Activated CD8-positive, alpha-beta T cell treated with anti-CD3 and anti-CD28 coated beads, Interleukin-2, amount 10 ng/mL, durations not matched to agents 7 days and 5 days (primary cell): ENCODE results near the gene COL12A1. TPM values are rescaled to one million over a fixed set of nuclear protein-coding genes. Genes with fewer than 3 reads are reported as not detected.

Source experiments
- ATAC-seq: fragments of 150-1000 bp; cut with Tn5 transposase; one replicate; pipeline ENCODE4 v1.10.0; 2021; ENCODE audit warnings: moderate library complexity
- CTCF ChIA-PET: fragments of 350-600 bp; sonication (Branson Sonifier 250); formaldehyde crosslinking; loops from one replicate; lab custom pipeline; 2021; ENCODE audit warnings: antibody characterized with exemption; lab: Charles Lee
- POLR2A ChIA-PET: fragments of 350-600 bp; sonication (Branson Sonifier 250); formaldehyde crosslinking; loops from one replicate; lab custom pipeline; 2021; ENCODE audit warnings: antibody characterized with exemption; lab: Charles Lee
- DNase-seq: peaks from one replicate; pipeline ENCODE4 v3.0.0-alpha.2; 2020
- H3K27ac Mint-ChIP-seq: one replicate; pipeline ENCODE4 v1.8.0; 2021; ENCODE audit warnings: mild to moderate bottlenecking, mixed read lengths
- H3K27me3 Mint-ChIP-seq: one replicate; pipeline ENCODE4 v1.8.0; 2021; ENCODE audit warnings: low read depth, mixed read lengths
- H3K36me3 Mint-ChIP-seq: one replicate; pipeline ENCODE4 v1.8.0; 2021; ENCODE audit warnings: low read depth, mixed read lengths
- H3K4me1 Mint-ChIP-seq: one replicate; pipeline ENCODE4 v1.8.0; 2021; ENCODE audit warnings: low read depth, mixed read lengths
- H3K4me3 Mint-ChIP-seq: one replicate; pipeline ENCODE4 v1.8.0; 2021; ENCODE audit warnings: mild to moderate bottlenecking, mixed read lengths
- H3K9me3 Mint-ChIP-seq: one replicate; pipeline ENCODE4 v1.8.0; 2022; ENCODE audit warnings: mixed read lengths; ENCODE audit not compliant: insufficient read depth
- total RNA-seq, 2 experiments: library from RNA; stranded (reverse); gene quantifications; one replicate each; pipeline ENCODE4 v1.2.3, GENCODE V29; 2021

The COL12A1 gene
- total RNA-seq, 2 experiments from 2014 or later, result 0.05 TPM; not detected in 1

GRCh38 chr6:75150685-75151412 lies 55.0 kb downstream of the COL12A1 start:
- H3K36me3 Mint-ChIP-seq, result no peaks in the 10 kb centered on the region
- no peaks in the 10 kb centered on the region for H3K4me1 Mint-ChIP-seq
- ATAC-seq, result no peak
- POLR2A ChIA-PET, result no interaction called here
- CTCF ChIA-PET, result interaction anchor here (0.9 kb wide), 1 partner anchor 58 kb away, joined by 3 read pairs; no protein-coding TSS in a partner anchor
- no peak overlapping the region for H3K4me3 Mint-ChIP-seq
- DNase-seq, result no peak
- no peaks in the 10 kb centered on the region for H3K9me3 Mint-ChIP-seq
- H3K27me3 Mint-ChIP-seq, result no peaks in the 10 kb centered on the region
- no peak overlapping the region for H3K27ac Mint-ChIP-seq

GRCh38 chr6:75149696-75150095 lies 56.2 kb downstream of the COL12A1 start:
- no peaks in the 10 kb centered on the region for H3K36me3 Mint-ChIP-seq
- DNase-seq (no peak), ATAC-seq (no peak)
- CTCF ChIA-PET, result interaction anchor here (1.3 kb wide), 1 partner anchor 59 kb away, joined by 3 read pairs; no protein-coding TSS in a partner anchor
- no peaks in the 10 kb centered on the region for H3K9me3 Mint-ChIP-seq
- H3K4me1 Mint-ChIP-seq, result no peaks in the 10 kb centered on the region
- POLR2A ChIA-PET, result no interaction called here
- no peak overlapping the region for H3K27ac Mint-ChIP-seq
- H3K27me3 Mint-ChIP-seq, result no peaks in the 10 kb centered on the region
- H3K4me3 Mint-ChIP-seq, result no peak overlapping the region

GRCh38 chr6:75149240-75149639 lies 56.6 kb downstream of the COL12A1 start:
- Mint-ChIP-seq H3K36me3 (no peaks in the 10 kb centered on the region), H3K9me3 (no peaks in the 10 kb centered on the region), H3K27ac (no peak overlapping the region), H3K27me3 (no peaks in the 10 kb centered on the region), H3K4me1 (no peaks in the 10 kb centered on the region), H3K4me3 (no peak overlapping the region)
- DNase-seq (no peak), ATAC-seq (no peak)
- CTCF ChIA-PET, result interaction anchor here (1.1 to 1.3 kb wide), 2 partner anchors 60 to 62 kb away, joined by 3 read pairs; no protein-coding TSS in a partner anchor
- POLR2A ChIA-PET, result no interaction called here

GRCh38 chr6:75147512-75147911 lies 58.3 kb downstream of the COL12A1 start:
- POLR2A ChIA-PET, result no interaction called here
- Mint-ChIP-seq H3K27me3 (no peaks in the 10 kb centered on the region), H3K36me3 (no peaks in the 10 kb centered on the region), H3K4me1 (no peaks in the 10 kb centered on the region), H3K4me3 (no peak overlapping the region), H3K27ac (no peak overlapping the region), H3K9me3 (no peaks in the 10 kb centered on the region)
- no peak for ATAC-seq
- CTCF ChIA-PET, result no interaction called here
- no peak for DNase-seq

- CTCF ChIA-PET, result no interaction called here
- H3K36me3 Mint-ChIP-seq, result no peaks in the 10 kb centered on the region
- POLR2A ChIA-PET, result no interaction called here
- no peak overlapping the region for H3K27ac Mint-ChIP-seq
- no peak overlapping the region for H3K4me3 Mint-ChIP-seq
- H3K9me3 Mint-ChIP-seq, result no peaks in the 10 kb centered on the region
- ATAC-seq (no peak), DNase-seq (no peak)
- no peaks in the 10 kb centered on the region for H3K27me3 Mint-ChIP-seq
- no peaks in the 10 kb centered on the region for H3K4me1 Mint-ChIP-seq
Measured at GRCh38 chr6:75145976-75146375, 59.9 kb downstream of the COL12A1 start.

- H3K27me3 Mint-ChIP-seq, result no peaks in the 10 kb centered on the region
- no peak overlapping the region for H3K4me3 Mint-ChIP-seq
- ATAC-seq (no peak), DNase-seq (no peak)
- H3K9me3 Mint-ChIP-seq, result no peaks in the 10 kb centered on the region
- H3K4me1 Mint-ChIP-seq, result no peaks in the 10 kb centered on the region
- no peak overlapping the region for H3K27ac Mint-ChIP-seq
- ChIA-PET POLR2A (no interaction called here), CTCF (no interaction called here)
- no peaks in the 10 kb centered on the region for H3K36me3 Mint-ChIP-seq
Measured at GRCh38 chr6:75145211-75145610, 60.6 kb downstream of the COL12A1 start.

- Mint-ChIP-seq H3K27ac (no peak overlapping the region), H3K9me3 (no peaks in the 10 kb centered on the region), H3K4me3 (no peak overlapping the region), H3K4me1 (no peaks in the 10 kb centered on the region), H3K27me3 (no peaks in the 10 kb centered on the region), H3K36me3 (no peaks in the 10 kb centered on the region)
- ChIA-PET POLR2A (no interaction called here), CTCF (no interaction called here)
- DNase-seq (no peak), ATAC-seq (no peak)
Measured at GRCh38 chr6:75144386-75144785, 61.5 kb downstream of the COL12A1 start.

GRCh38 chr6:75143191-75143590 lies 62.7 kb downstream of the COL12A1 start:
- Mint-ChIP-seq H3K27ac (no peak overlapping the region), H3K4me1 (no peaks in the 10 kb centered on the region), H3K27me3 (no peaks in the 10 kb centered on the region), H3K9me3 (no peaks in the 10 kb centered on the region), H3K36me3 (no peaks in the 10 kb centered on the region), H3K4me3 (no peak overlapping the region)
- ATAC-seq (no peak), DNase-seq (no peak)
- ChIA-PET CTCF (no interaction called here), POLR2A (no interaction called here)

GRCh38 chr6:75142721-75143120 lies 63.1 kb downstream of the COL12A1 start:
- ATAC-seq (no peak), DNase-seq (no peak)
- Mint-ChIP-seq H3K27ac (no peak overlapping the region), H3K4me1 (no peaks in the 10 kb centered on the region), H3K9me3 (no peaks in the 10 kb centered on the region), H3K36me3 (no peaks in the 10 kb centered on the region), H3K4me3 (no peak overlapping the region), H3K27me3 (no peaks in the 10 kb centered on the region)
- ChIA-PET CTCF (no interaction called here), POLR2A (no interaction called here)

- H3K36me3 Mint-ChIP-seq, result no peaks in the 10 kb centered on the region
- no peaks in the 10 kb centered on the region for H3K27me3 Mint-ChIP-seq
- no peaks in the 10 kb centered on the region for H3K4me1 Mint-ChIP-seq
- no peak for ATAC-seq
- ChIA-PET POLR2A (no interaction called here), CTCF (interaction anchor here (1.5 to 1.8 kb wide), 2 partner anchors 73 to 75 kb away, joined by 5 to 6 read pairs; no protein-coding TSS in a partner anchor)
- no peaks in the 10 kb centered on the region for H3K9me3 Mint-ChIP-seq
- no peak for DNase-seq
- H3K4me3 Mint-ChIP-seq, result no peak overlapping the region
- no peak overlapping the region for H3K27ac Mint-ChIP-seq
Measured at GRCh38 chr6:75135876-75136275, 70.0 kb downstream of the COL12A1 start.

GRCh38 chr6:75135450-75135849 lies 70.4 kb downstream of the COL12A1 start:
- POLR2A ChIA-PET, result no interaction called here
- H3K9me3 Mint-ChIP-seq, result no peaks in the 10 kb centered on the region
- H3K36me3 Mint-ChIP-seq, result no peaks in the 10 kb centered on the region
- H3K4me1 Mint-ChIP-seq, result no peaks in the 10 kb centered on the region
- H3K27me3 Mint-ChIP-seq, result no peaks in the 10 kb centered on the region
- ATAC-seq (no peak), DNase-seq (no peak)
- H3K4me3 Mint-ChIP-seq, result no peak overlapping the region
- CTCF ChIA-PET, result interaction anchor here (1.5 to 1.8 kb wide), 2 partner anchors 73 to 75 kb away, joined by 5 to 6 read pairs; no protein-coding TSS in a partner anchor
- no peak overlapping the region for H3K27ac Mint-ChIP-seq

- POLR2A ChIA-PET, result no interaction called here
- DNase-seq (no peak), ATAC-seq (no peak)
- Mint-ChIP-seq H3K9me3 (no peaks in the 10 kb centered on the region), H3K4me1 (no peaks in the 10 kb centered on the region), H3K27me3 (no peaks in the 10 kb centered on the region), H3K36me3 (no peaks in the 10 kb centered on the region), H3K4me3 (no peak overlapping the region), H3K27ac (no peak overlapping the region)
- CTCF ChIA-PET, result no interaction called here
Measured at GRCh38 chr6:75130784-75131183, 75.1 kb downstream of the COL12A1 start.
